ENCODE results near the gene CHD9.
A peak's percentile ranks its signal among the peaks of the same experiment; 100 is the strongest.
"Not testable (repeated sequence)": the region's sequence is repeated elsewhere in the genome, so short reads cannot be mapped to it uniquely, and the experiment has no call there.

The CHD9 gene

DNA sequence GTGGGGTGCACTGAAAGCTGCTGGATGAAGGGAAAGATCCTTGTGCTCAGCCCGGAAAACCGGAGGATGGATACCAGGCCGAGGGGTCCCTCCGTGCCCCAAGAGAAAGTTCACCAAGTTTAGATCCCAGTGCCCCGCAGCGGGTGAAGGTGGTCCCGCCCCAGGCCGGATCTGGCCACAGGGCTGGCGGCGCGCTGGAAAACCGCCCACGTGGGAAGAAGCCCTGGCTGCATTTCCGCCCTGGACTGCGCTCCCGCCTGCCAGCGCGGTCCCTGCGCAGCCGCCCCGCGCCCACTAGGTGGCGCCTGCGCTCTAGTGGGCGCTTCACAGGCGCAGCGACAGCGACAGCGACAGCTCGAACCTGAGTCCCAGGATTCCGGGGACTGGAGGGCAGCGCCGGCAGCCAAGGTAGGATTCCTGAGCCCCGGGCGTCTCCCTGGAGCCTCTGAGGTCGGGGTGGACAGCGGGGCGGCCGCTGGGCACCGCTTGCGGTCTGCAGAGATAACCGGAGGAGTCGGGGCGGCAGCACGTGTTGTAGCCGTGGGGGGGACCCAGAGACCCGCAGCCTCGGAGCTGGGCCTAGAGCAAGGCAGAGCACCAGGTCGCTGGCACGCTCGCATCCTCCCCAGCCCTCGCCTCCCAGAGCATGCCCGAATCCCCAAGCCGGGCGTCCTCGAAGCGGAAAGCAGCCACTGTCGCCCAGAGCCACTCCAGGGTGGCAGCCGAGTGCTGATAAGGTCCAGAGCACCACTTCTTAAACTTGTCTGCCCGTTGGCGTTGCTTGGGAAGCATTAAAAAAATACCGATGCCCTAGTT lies at the start of gene CHD9:
Gene CHD9, plus strand, starts transcription at position 322 of the 816 bp plus-strand sequence. CDS start 101,099 bp downstream, outside the sequence.
- DNase-seq, result peak; percentile 94
- in situ Hi-C loops (cut with MboI; ENCODE audit: low pct_unique_long_range_greater_than_20kb, low sequenced_read_pairs), result no loop called here

DNA sequence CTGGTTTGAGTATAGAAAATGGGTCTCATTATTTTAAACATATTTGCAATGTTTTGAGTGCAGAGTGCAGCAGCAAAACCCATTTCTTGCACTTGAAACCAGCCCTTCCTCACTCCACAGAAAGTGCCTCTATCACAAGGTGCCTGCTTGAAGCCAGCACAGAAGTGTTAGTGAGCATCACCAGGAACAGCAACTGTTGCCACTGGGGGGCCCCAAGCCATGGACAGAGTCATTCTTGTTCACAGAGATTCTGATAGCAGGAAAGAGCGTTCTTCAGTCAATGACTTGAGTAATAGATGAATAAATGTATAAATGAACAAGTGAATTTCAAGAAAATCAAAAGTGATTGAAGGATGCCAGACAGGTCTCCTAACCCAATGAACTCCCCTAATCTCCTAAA lies 47.7 kb upstream of the CHD9 start:
- DNase-seq, result no peak
- in situ Hi-C loops (cut with MboI; ENCODE audit: low pct_unique_long_range_greater_than_20kb, low sequenced_read_pairs), result loop anchor here (25.0 kb wide), 1 partner anchor 820 kb away; no protein-coding TSS in a partner anchor

DNA sequence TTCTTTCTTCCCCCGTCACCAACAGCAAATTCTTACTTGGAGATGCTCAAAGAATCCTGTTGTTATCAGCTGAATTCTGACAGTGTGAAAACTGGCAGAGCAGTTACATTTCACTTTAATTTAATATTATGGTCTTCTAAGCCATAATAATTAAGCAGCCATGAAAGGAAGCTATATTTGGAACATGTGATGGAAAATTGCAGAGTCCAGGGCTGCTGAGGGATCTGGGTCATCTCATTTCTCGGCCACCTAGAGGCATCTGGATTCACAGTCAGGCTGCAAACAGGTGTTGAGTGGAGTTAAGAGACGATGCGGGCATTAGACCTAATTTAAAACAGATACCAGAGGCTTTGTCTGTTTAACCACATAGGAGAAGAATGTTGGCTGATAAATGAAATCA lies 40.5 kb upstream of the CHD9 start:
- in situ Hi-C loops (cut with MboI; ENCODE audit: low pct_unique_long_range_greater_than_20kb, low sequenced_read_pairs), result loop anchor here (25.0 kb wide), 1 partner anchor 827 kb away; no protein-coding TSS in a partner anchor
- no peak for DNase-seq

- DNase-seq, result no peak
- in situ Hi-C loops (cut with MboI; ENCODE audit: low pct_unique_long_range_greater_than_20kb, low sequenced_read_pairs), result loop anchor here (25.0 kb wide), 1 partner anchor 832 kb away; no protein-coding TSS in a partner anchor
Observed at GRCh38 chr16:53018834-53019416, 35.9 kb upstream of the CHD9 start.

DNA sequence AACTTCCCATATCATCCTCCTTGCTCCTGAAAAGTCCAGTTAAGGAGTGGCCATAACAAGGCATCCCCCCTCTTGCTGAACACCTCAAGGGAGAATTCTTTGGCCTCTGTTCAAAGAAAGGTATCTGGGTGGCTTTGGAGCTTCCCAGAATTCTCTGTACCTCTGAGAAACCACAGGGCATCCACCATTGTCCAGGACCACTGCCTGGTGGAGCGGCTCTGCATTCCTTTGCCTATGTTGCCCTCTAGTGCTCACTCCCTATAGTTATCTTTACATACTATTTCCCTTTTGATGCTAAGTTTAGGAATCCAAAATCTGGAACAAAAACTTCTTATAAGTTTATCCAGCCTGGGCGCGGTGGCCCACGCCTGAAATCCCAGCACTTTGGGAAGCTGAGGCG lies 32.4 kb upstream of the CHD9 start:
- in situ Hi-C loops (cut with MboI; ENCODE audit: low pct_unique_long_range_greater_than_20kb, low sequenced_read_pairs), result loop anchor here (25.0 kb wide), 1 partner anchor 835 kb away; no protein-coding TSS in a partner anchor
- DNase-seq, result peak; percentile 57

GRCh38 chr16:53024045-53024444 lies 30.7 kb upstream of the CHD9 start:
- in situ Hi-C loops (cut with MboI; ENCODE audit: low pct_unique_long_range_greater_than_20kb, low sequenced_read_pairs), result loop anchor here (25.0 kb wide), 1 partner anchor 837 kb away; no protein-coding TSS in a partner anchor
- DNase-seq, result no peak

DNA sequence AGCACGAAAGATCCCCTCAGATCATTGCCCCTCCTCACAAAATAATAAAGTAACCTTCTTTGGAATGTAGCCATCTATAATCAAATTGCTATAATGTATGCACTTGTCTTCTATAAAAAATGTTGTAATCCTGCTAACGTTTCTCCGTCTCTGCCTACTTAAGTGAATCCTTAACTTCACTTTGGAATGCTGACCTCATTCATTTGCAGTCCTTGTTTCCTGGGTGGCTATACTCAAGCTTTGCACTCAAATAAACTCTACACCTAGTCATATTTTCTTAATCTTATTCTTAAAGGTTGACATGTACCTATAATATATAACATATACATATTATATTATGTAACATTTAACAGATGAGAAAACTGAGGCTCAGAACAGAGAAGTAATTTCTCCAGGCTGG lies 24.8 kb upstream of the CHD9 start:
- no peak for DNase-seq
- in situ Hi-C loops (cut with MboI; ENCODE audit: low pct_unique_long_range_greater_than_20kb, low sequenced_read_pairs), result no loop called here

- in situ Hi-C loops (cut with MboI; ENCODE audit: low pct_unique_long_range_greater_than_20kb, low sequenced_read_pairs), result no loop called here
- no peak for DNase-seq
Observed at GRCh38 chr16:53031323-53031942, 23.4 kb upstream of the CHD9 start.

DNA sequence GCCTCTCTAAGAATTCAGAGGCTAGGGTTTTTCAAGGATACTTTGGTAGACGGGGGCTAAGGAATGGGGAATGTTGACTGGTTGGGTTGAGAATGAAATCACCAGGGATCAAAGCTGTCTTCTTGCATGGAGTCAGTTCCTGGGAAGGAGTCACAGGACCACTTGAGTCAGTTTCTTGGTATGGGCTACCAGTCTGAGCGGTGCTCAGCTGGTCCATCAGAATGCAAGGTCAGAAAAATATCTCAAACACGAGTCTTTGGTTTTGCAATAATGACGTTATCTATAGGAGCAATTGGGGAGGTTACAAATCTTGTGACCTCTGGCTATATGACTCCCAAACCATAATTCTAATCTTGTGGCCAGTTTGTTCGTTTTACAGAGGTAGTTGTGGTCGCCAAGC lies 20.5 kb upstream of the CHD9 start:
- no peak for DNase-seq
- in situ Hi-C loops (cut with MboI; ENCODE audit: low pct_unique_long_range_greater_than_20kb, low sequenced_read_pairs), result no loop called here

DNA sequence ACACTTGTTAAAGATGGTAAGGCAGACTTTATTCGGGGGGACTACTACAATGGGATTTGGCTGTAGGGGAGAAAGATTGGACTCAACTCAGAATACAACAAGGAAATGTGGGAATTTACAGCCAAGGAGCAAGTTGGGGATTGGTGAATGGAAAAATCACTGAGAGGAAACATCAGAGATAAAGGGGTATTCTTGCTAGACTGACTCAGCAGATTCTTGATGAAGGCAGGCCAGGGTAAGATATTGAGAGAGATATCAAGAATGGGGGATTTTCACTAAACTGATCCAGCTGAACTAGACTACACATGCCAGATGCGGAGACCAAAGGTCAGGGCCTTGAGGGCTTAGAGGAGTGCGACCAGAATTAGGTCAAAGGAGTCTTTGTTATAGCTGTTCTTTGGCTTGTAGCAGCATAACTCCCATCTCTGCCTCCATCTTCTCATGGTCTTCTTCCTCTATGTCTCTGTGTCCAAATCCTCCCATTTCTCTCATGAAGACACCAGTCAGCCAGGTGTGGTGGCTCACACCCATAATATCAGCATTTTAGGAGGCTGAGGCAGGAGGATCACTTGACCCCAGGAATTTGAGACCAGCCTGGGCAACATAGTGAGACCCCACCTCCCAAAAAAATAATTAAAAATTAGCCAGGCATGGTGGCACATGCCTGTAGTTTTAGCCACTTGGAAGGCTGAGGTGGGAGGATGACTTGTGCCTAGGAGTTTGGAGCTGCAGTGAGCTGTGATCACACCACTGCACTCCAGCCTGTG lies 19.4 kb upstream of the CHD9 start:
- no peak for DNase-seq
- in situ Hi-C loops (cut with MboI; ENCODE audit: low pct_unique_long_range_greater_than_20kb, low sequenced_read_pairs), result no loop called here

DNA sequence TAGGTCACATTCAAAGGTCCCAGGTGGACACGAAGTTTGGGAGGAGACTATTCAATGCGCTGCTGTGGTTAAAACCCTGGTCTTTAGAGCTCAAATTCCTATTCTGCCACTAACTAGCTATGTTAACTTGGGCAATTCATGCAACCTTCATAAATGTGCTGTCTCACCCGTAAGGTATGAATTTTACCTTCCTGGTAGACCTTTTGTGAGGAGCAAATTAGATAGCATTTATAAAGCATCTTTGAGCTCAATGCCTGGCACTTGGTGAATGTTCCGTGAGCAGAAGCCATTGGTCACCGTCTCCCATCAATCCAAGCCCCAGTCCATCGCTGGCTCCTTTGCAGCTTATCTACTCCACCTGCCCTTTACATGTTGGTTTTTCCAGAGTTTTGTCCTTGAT lies 18.7 kb upstream of the CHD9 start:
- no peak for DNase-seq
- in situ Hi-C loops (cut with MboI; ENCODE audit: low pct_unique_long_range_greater_than_20kb, low sequenced_read_pairs), result no loop called here

GRCh38 chr16:53036711-53037110 lies 18.1 kb upstream of the CHD9 start:
- DNase-seq; in situ Hi-C loops (cut with MboI; ENCODE audit: low pct_unique_long_range_greater_than_20kb, low sequenced_read_pairs): not testable (repeated sequence)

GRCh38 chr16:53040788-53041187 lies 14.0 kb upstream of the CHD9 start:
- in situ Hi-C loops (cut with MboI; ENCODE audit: low pct_unique_long_range_greater_than_20kb, low sequenced_read_pairs), result no loop called here
- no peak for DNase-seq

DNA sequence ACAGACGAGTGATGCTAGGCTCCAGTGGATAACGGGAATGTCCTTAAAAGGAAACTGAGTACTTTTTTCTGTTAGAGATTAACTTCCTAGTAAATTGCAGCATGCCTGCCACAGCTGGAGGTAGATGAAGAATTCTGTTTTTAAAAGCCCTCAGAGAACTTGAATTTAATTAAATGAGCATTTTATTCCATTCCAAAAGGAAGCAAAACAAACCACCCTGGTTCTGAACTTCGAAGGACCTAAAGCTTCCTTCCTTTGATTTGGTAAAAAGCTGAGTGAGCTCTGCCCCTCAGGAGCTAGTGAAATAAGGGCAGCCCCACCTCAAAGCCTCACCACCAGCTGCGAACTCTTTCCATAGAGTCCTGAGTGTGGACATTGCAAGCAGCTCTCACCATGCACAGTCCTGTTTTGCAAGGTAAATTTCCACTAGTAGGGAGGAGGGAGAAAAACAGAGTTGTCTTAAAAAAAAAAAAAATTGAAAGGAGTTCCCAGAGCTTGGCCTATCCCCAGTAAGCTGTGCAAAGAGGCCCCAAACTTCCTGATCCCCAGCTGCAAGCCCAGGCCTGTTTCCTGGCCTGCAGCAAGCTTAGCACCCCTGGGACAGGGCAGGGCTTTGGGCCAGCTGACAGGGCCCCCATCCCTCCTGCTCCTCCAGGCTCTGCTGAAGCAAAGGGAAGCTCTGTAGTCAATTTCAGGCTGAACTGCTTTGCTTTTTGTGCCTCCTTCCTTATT lies 13.3 kb upstream of the CHD9 start:
- in situ Hi-C loops (cut with MboI; ENCODE audit: low pct_unique_long_range_greater_than_20kb, low sequenced_read_pairs), result no loop called here
- DNase-seq, result peak; percentile 57

GRCh38 chr16:53042235-53042701 lies 12.5 kb upstream of the CHD9 start:
- in situ Hi-C loops (cut with MboI; ENCODE audit: low pct_unique_long_range_greater_than_20kb, low sequenced_read_pairs), result no loop called here
- no peak for DNase-seq

DNA sequence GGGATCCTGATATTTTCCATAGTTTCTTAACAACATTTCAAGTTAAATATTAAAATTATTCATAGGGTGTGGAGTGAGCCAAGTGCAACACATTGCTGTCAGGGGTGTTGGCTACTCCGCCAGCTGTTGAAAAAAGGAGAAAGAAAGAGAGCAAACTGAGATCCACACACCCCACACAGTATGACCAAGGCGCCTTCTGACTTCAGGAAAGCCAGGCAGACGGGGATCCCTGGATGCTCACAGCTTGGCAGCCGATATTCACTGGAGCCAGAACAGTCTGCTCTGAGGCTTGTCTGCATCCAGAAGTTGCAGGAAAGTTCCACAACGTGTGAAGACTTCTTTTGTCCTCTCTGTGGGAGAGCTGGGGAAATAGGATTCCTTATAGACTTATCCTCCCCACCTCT lies 11.4 kb upstream of the CHD9 start:
- in situ Hi-C loops (cut with MboI; ENCODE audit: low pct_unique_long_range_greater_than_20kb, low sequenced_read_pairs), result no loop called here
- DNase-seq, result no peak

- in situ Hi-C loops (cut with MboI; ENCODE audit: low pct_unique_long_range_greater_than_20kb, low sequenced_read_pairs), result no loop called here
- DNase-seq, result peak; percentile 36
Observed at GRCh38 chr16:53043986-53044601, 10.7 kb upstream of the CHD9 start.

All from KBM-7 (cell line).